HUES48 (cell line): Measurements from ENCODE around the gene ITGA11.

Experiments used
- H3K27ac ChIP-seq: one replicate; pipeline ENCODE4 v1.7.0; 2013; ENCODE audit warnings: low read depth, low read length, inconsistent platforms
- H3K27me3 ChIP-seq: 2 replicates; pipeline ENCODE4 v1.6.1; 2013; ENCODE audit warnings: mild to moderate bottlenecking, low read length; ENCODE audit not compliant: control insufficient read depth, insufficient read depth
- H3K36me3 ChIP-seq: 2 replicates; pipeline ENCODE4 v1.6.1; 2013; ENCODE audit warnings: low read length; ENCODE audit not compliant: control insufficient read depth, insufficient read depth
- H3K4me1 ChIP-seq: 2 replicates; pipeline ENCODE4 v1.6.1; 2013; ENCODE audit warnings: mild to moderate bottlenecking, low read length; ENCODE audit not compliant: control insufficient read depth, insufficient read depth
- H3K4me3 ChIP-seq: 2 replicates; pipeline ENCODE4 v1.5.1; 2013; ENCODE audit warnings: mild to moderate bottlenecking, low read depth, low read length
- H3K9ac ChIP-seq: 2 replicates; pipeline ENCODE4 v1.6.1; 2013; ENCODE audit warnings: mild to moderate bottlenecking, low read depth, low read length, moderate library complexity
- H3K9me3 ChIP-seq: 2 replicates; pipeline ENCODE4 v1.6.1; 2013; ENCODE audit warnings: low read length; ENCODE audit not compliant: control insufficient read depth, insufficient read depth

The ITGA11 gene

DNA sequence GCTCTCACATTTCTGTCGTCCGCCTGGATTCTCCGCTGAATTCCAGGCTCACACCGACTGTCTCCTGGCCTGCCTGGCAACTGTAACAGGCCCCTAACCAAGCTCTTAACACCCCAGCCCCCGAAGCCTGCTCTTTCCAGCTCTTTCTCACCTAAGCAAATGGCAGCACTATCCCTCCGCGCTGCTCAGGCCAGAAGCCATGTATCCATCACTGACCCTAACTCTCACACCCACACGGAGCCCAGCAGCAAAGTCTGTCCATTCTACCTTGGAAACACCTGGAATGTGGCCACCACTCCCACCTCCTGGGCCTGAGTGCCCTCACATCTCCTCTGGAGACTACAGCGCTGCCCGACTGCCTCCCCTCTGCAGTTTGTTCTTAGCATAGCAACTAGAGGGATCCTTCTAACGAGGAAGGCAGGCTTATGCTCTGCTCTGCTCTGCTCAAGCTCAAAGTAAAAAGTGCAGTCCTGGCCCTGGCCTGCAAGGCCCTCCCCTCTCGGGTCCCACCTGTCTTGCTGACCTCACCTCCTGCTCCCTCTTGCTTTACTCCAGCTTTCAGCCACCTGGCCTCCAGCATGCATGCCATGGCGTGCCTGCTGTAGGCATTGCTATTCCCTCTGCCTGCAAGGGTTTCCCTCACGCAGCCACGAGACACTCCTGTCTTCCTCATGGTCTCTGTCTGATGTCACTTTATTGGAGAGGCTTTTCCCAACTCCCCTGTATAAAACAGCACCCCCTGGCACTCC is 127.2 kb downstream of the ITGA11 start:
- H3K9me3 ChIP-seq: no peaks in the 10 kb centered on the region
- H3K4me3 ChIP-seq: no peak overlapping the region
- no peak overlapping the region for H3K9ac ChIP-seq
- H3K4me1 ChIP-seq: peaks cover 28% of the 10 kb centered on the region
- H3K27ac ChIP-seq: peak overlapping the region; percentile 54
- no peaks in the 10 kb centered on the region for H3K27me3 ChIP-seq
- H3K36me3 ChIP-seq: no peaks in the 10 kb centered on the region

DNA sequence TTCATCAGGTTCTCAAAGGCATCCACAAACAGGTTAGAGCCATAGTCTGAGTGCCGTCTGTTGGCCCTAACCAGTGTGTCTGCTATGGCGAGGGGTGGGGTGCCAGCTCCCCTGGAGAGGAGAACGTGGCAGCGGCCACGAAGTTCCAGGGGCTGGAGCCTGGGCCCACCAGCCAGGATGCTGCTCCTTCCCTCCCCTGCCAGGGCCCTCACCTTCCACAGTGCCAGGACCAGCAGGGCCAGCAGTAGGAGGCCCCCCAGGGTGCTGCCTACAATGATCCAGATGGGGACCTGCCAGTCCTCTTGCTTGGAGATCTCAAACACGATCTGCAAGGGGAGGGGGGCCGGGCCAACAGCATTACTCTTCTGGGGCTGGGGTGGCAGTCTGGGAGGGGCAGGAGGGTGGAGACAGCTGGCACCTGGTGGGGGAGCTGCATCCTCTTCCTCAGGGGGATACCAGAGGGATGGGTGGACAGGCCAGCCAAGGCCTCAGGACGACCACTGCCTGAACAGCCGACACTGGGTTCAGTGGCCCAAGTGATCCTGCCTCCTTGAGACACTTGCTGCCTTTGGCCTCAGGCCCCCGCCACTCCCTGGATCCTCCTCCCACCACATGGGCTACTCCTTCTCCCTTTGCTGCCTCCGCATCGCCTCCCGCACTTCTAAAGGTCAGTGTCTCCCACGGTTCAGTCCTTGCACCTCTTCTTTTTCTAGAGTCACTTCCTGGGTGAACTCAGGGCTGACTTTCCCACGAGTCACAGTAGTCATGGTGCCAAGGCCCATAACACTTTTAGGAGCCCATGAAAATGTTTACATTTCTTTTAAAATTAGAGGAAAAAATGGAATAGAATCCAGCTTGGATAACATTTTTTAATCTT is 128.2 kb downstream of the ITGA11 start:
- Histone ChIP-seq H3K4me3 (no peak overlapping the region), H3K36me3 (no peaks in the 10 kb centered on the region; the same call in 1 of the 2 replicates), H3K4me1 (peaks cover 28% of the 10 kb centered on the region), H3K9ac (no peak overlapping the region), H3K9me3 (no peaks in the 10 kb centered on the region), H3K27me3 (no peaks in the 10 kb centered on the region), H3K27ac (no peak overlapping the region)

DNA sequence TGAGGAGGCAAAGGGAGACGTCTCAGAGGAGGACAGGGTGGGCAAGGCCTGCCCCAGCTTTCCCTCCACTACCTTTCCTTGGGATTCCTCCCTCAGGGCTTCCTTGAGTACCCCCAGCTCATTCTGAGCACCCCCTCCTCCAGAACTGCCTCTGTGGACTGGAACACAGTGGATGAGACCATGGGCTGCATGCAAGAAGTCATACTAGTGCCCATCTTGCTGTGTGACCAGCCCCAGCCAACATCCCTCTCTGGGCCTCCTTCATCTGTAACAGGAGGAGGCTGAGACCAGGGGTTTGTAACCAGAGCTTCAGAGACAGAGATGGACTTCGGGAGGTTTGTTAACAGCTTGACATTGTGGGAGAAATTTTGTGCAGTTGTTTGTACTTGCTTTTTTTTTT is 128.8 kb downstream of the ITGA11 start:
- Histone ChIP-seq H3K27ac (no peak overlapping the region), H3K4me3 (no peak overlapping the region), H3K9ac (no peak overlapping the region), H3K36me3 (peaks cover under 1% of the 10 kb centered on the region; the same call in 1 of the 2 replicates), H3K4me1 (peaks cover 28% of the 10 kb centered on the region), H3K9me3 (no peaks in the 10 kb centered on the region), H3K27me3 (no peaks in the 10 kb centered on the region)

DNA sequence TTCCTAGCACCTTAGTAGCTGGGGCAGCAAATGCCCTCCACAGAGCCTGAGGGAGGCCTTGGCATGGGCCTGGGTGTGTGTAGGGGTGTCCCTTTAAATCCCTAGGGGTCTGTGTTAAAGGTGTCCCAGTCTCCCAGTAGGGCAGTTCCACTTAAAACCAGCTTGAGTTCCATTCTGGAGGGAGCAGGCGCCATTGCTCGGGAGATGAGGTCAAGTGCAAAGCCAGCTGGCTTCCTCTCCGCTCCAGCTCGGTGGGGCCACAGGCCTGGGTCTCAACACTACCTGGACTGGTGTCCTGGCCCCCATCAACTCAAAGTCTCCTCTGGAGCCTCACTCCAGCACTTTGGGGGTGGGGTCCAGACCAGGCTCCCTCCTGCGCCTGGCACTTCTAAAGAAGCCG is 129.2 kb downstream of the ITGA11 start:
- H3K4me1 ChIP-seq: peaks cover 27% of the 10 kb centered on the region
- H3K9me3 ChIP-seq: no peaks in the 10 kb centered on the region
- no peak overlapping the region for H3K4me3 ChIP-seq
- peaks cover 5% of the 10 kb centered on the region; the same call in 1 of the 2 replicates for H3K36me3 ChIP-seq
- no peak overlapping the region for H3K27ac ChIP-seq
- H3K27me3 ChIP-seq: no peaks in the 10 kb centered on the region
- H3K9ac ChIP-seq: no peak overlapping the region

DNA sequence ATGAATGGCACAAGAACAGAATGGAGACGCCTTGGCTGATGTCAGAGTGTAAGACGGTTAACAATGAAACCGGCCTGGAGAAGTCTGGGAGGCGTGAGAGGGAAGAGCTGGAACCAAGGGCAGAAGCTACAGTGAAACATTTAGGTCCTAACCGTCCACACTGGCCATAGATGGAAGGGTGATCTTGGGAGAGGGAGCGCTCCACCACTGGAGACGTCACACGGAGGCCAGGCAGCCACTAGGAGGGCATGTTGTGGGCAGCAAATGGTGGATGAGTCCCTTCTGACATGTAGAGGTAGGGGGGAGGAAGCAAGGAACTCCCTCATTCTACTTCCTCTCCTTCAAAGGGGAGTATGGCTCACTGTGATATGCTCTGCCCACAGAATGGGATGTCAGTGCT is 130.7 kb downstream of the ITGA11 start:
- Histone ChIP-seq H3K27ac (no peak overlapping the region), H3K27me3 (no peaks in the 10 kb centered on the region), H3K9ac (no peak overlapping the region), H3K36me3 (peaks cover 8% of the 10 kb centered on the region; the same call in 1 of the 2 replicates), H3K4me3 (no peak overlapping the region), H3K9me3 (no peaks in the 10 kb centered on the region), H3K4me1 (peaks cover 19% of the 10 kb centered on the region)

DNA sequence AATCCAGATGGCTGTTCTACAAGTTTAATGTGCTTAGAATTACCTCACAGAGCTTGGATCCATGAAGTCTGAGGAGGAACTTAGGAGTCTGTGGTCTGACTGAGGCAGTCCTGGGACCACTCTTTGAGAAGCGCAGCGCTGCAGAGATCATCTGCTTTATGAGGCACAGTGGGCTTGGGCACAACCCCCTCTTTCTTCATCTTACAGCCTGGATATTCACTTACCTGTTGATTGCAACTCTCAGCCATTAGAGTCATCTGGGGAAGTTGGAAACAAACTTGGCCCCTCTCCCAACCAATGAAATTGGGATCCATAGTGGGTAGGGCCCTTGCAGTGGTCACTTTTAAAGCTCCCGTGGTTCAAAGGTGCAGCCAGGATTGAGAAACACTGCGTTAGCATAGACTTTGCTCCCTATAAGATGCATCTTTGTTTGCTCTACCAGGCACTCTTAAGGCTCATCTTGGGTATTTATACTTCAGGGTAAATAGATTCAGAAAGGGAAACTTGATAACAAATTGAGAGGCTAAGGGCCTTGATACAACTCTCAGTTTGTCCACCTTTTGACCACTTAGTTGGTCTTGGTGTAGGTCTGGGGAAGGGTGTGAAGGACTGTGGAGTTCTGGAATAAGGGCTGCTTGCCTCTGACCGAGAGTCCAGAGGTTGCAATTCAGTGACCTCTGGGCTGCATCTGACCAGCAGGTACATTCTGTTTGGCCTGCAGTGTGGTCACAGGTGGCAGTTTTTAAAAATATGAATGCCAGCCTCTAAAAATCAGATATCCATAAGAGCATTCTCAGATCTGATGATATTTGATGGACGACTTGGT is 131.6 kb downstream of the ITGA11 start:
- H3K27ac ChIP-seq: no peak overlapping the region

DNA sequence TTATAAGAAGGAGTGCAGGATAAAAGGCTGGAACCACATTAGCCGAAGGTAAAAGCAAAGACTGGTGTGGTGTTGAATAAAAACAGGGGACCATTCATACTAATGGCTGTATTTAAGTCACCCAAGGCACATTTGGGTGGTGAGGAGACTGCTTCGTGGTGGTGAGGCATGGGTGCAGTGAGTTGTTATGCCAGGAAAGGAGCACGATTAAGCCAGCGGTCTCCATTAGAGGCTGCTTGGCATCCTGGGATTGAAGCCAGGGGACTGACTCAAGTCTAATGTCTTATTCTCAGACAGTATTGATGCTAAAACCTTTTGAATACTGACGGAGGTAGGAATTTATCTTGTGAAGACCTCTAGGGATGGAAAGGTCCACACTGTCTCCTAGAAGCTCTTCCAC is 132.5 kb downstream of the ITGA11 start:
- H3K4me3 ChIP-seq: no peak overlapping the region
- H3K4me1 ChIP-seq: peaks cover 6% of the 10 kb centered on the region

More for the DNA sequence above, 131.6 kb downstream of the ITGA11 start:
- no peaks in the 10 kb centered on the region for H3K27me3 ChIP-seq
- peaks cover 15% of the 10 kb centered on the region for H3K4me1 ChIP-seq
- H3K9ac ChIP-seq: no peak overlapping the region
- peaks cover 8% of the 10 kb centered on the region; the same call in 1 of the 2 replicates for H3K36me3 ChIP-seq
- no peak overlapping the region for H3K4me3 ChIP-seq
- H3K9me3 ChIP-seq: no peaks in the 10 kb centered on the region

DNA sequence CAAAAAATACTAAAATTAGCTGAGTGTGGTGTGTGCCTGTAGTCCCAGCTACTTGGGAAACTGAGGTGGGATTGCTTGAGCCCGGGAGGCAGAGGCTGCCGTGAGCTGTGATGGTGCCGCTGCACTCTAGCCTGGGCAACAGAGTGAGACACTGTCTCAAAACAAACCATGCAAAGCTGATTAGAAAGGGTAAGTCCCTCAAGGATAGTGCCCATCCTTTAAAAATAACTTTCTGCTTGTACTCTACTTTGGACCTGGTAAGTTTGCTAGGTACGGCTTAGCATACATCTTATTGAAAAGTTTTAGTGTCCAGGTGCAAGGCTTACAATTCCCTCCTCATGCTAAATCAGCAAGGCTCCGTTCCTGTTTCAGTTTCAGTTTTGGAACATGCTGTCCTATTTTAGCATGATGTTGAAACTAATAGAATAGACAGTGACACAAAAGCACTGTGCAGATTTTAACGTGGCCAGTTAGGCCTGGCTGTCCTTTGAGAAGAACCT is 133.0 kb downstream of the ITGA11 start:
- no peak overlapping the region for H3K27ac ChIP-seq
- H3K27me3 ChIP-seq: no peaks in the 10 kb centered on the region
- H3K9ac ChIP-seq: no peak overlapping the region
- peaks cover 14% of the 10 kb centered on the region; the same call in 1 of the 2 replicates for H3K36me3 ChIP-seq
- 0 out of 2 replicates have a peak, but pooled peaks cover 3% of the 10 kb centered on the region for H3K4me1 ChIP-seq
- H3K9me3 ChIP-seq: no peaks in the 10 kb centered on the region
- H3K4me3 ChIP-seq: no peak overlapping the region

More for the DNA sequence above, 132.5 kb downstream of the ITGA11 start:
- Histone ChIP-seq H3K36me3 (peaks cover 14% of the 10 kb centered on the region; the same call in 1 of the 2 replicates), H3K27ac (no peak overlapping the region), H3K27me3 (no peaks in the 10 kb centered on the region), H3K9ac (no peak overlapping the region), H3K9me3 (no peaks in the 10 kb centered on the region)

DNA sequence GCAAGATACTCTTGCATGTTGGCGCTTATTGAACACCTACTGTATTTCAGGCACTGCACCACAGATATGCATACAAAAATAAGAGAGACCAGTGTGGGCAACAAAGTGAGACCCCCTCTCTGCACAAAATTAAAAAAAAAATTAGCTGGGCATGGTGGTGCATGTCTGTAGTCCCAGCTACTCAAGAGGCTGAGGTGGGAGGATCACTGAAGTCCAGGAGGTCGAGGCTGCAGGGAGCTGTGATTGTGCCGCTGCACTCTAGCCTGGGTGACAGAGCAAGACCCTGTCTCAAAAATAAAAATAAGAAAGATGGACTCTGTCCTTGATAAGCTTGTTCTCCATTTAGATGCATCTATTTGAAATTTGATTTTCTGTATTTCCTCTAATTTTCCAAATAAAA is 133.6 kb downstream of the ITGA11 start:
- Histone ChIP-seq H3K4me1 (peaks cover 8% of the 10 kb centered on the region; the same call in 1 of the 2 replicates), H3K36me3 (peaks cover 16% of the 10 kb centered on the region; the same call in 1 of the 2 replicates), H3K27ac (no peak overlapping the region), H3K9me3 (no peaks in the 10 kb centered on the region), H3K9ac (no peak overlapping the region), H3K4me3 (no peak overlapping the region), H3K27me3 (no peaks in the 10 kb centered on the region)

DNA sequence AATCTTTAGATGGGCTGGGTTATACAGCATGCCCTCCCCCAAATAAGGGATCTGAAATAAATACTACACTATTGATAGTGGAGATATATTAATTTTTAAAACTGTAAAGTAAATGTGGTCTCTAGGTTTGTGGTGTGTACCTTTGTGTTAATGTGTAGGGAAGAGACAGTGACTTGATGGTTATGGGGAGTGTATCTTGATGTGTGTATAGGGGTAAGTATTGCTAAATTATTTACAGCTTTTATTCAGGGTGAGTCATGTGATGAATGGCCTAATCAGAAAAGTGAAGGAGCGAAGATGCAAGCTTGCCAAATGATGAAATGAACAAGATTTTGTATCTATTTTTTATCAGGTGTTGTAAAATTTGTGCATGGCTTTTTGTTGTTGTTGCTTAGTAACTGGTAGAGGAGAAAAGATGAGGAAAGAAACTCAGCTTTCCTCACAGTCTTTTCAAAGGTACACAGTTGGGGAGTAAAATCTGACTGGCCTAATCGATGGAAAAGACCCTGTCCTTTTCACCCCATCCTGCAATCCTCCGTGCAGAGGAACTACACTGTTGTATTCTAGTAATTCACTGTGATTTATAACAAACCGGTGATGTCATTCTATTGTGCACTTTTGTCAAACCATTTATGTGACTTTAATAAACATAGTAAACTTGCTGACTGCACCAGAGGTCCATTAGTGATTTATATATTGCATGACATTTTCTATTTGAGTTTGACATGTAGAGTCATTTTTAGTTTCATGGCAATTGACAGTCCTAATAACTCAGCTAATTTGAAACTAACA is 136.8 kb downstream of the ITGA11 start:
- Histone ChIP-seq H3K27ac (no peak overlapping the region), H3K4me1 (peaks cover 35% of the 10 kb centered on the region), H3K9me3 (no peaks in the 10 kb centered on the region), H3K27me3 (no peaks in the 10 kb centered on the region), H3K4me3 (no peak overlapping the region), H3K36me3 (peaks cover 43% of the 10 kb centered on the region), H3K9ac (no peak overlapping the region)
